KMS-11 (cell line): ENCODE data around the gene GTF2IRD1.
"Not testable (repeated sequence)": the region's sequence is repeated elsewhere in the genome, so short reads cannot be mapped to it uniquely, and the experiment has no call there.

Experiments
- H2AFZ ChIP-seq: fragments of 200-600 bp; sonication (generic); 2 replicates; pipeline ENCODE4 v1.6.1; 2016; ENCODE audit warnings: antibody characterized with exemption, mixed run types, low read depth
- H3K27ac ChIP-seq: fragments of 200-600 bp; sonication (generic); 2 replicates; pipeline ENCODE4 v1.6.1; 2016; ENCODE audit warnings: mild to moderate bottlenecking, mixed run types
- H3K27me3 ChIP-seq: fragments of 200-600 bp; sonication (generic); 2 replicates; pipeline ENCODE4 v1.6.1; 2017; ENCODE audit warnings: mild to moderate bottlenecking, low read depth, mixed run types, moderate library complexity; ENCODE audit not compliant: insufficient read depth
- H3K36me3 ChIP-seq: fragments of 200-600 bp; sonication (generic); 2 replicates; pipeline ENCODE4 v1.6.1; 2017; ENCODE audit warnings: mild to moderate bottlenecking, mixed run types; ENCODE audit not compliant: insufficient read depth
- H3K4me1 ChIP-seq: fragments of 200-600 bp; sonication (generic); 2 replicates; pipeline ENCODE4 v1.6.1; 2016; ENCODE audit warnings: mild to moderate bottlenecking, low read depth, mixed run types; ENCODE audit not compliant: poor library complexity, severe bottlenecking
- H3K4me2 ChIP-seq: fragments of 200-600 bp; sonication (generic); 2 replicates; pipeline ENCODE4 v1.7.0; 2016; ENCODE audit warnings: mild to moderate bottlenecking, mixed run types
- H3K4me3 ChIP-seq: fragments of 200-600 bp; sonication (generic); IDR thresholded peaks from 2 replicates; pipeline ENCODE4 v1.6.1; 2017; ENCODE audit warnings: low read depth, low read length, mixed read lengths; ENCODE audit not compliant: insufficient read depth
- H3K79me2 ChIP-seq: fragments of 200-600 bp; sonication (generic); 2 replicates; pipeline ENCODE4 v1.6.1; 2016; ENCODE audit warnings: low read depth, mixed run types; ENCODE audit not compliant: insufficient read depth
- H3K9ac ChIP-seq: fragments of 200-600 bp; sonication (generic); 2 replicates; pipeline ENCODE4 v1.6.1; 2016; ENCODE audit warnings: mild to moderate bottlenecking, mixed run types
- H4K20me1 ChIP-seq: fragments of 200-600 bp; sonication (generic); 2 replicates; pipeline ENCODE4 v1.6.1; 2016; ENCODE audit warnings: mild to moderate bottlenecking, mixed run types; ENCODE audit not compliant: insufficient read depth
- CTCF ChIP-seq: fragments of 200-600 bp; sonication (generic); conservative IDR thresholded peaks from 2 replicates; pipeline ENCODE4 v1.6.1; 2017; ENCODE audit warnings: low read depth, mild to moderate bottlenecking, antibody characterized with exemption, low read length, moderate library complexity, mixed read lengths

The GTF2IRD1 gene

GRCh38 chr7:74482629-74483401, 29.1 kb downstream of the GTF2IRD1 start:
- H3K4me1 ChIP-seq = no peaks in the 10 kb centered on the region
- H3K4me3 ChIP-seq = no peak overlapping the region
- no peaks in the 10 kb centered on the region for H4K20me1 ChIP-seq
- H3K4me2 ChIP-seq = no peak overlapping the region
- H3K27me3 ChIP-seq = no peaks in the 10 kb centered on the region
- no peak for TF ChIP-seq CTCF
- no peaks in the 10 kb centered on the region for H3K36me3 ChIP-seq
- no peaks in the 10 kb centered on the region for H3K79me2 ChIP-seq
- H3K9ac ChIP-seq = no peak overlapping the region
- H3K27ac ChIP-seq = no peak overlapping the region
- no peak overlapping the region for H2AFZ ChIP-seq

- no peaks in the 10 kb centered on the region for H3K27me3 ChIP-seq
- H3K36me3 ChIP-seq = no peaks in the 10 kb centered on the region
- H3K79me2 ChIP-seq = no peaks in the 10 kb centered on the region
- H3K9ac ChIP-seq = no peak overlapping the region
- no peak overlapping the region for H3K4me3 ChIP-seq
- H3K27ac ChIP-seq = no peak overlapping the region
- no peak for TF ChIP-seq CTCF
- H3K4me1 ChIP-seq = no peaks in the 10 kb centered on the region
- no peak overlapping the region for H2AFZ ChIP-seq
- no peak overlapping the region for H3K4me2 ChIP-seq
- H4K20me1 ChIP-seq = no peaks in the 10 kb centered on the region
Observed at GRCh38 chr7:74483402-74484336, 30.0 kb downstream of the GTF2IRD1 start.

- Histone ChIP-seq H3K36me3 (no peaks in the 10 kb centered on the region), H3K4me3 (no peak overlapping the region), H3K4me2 (no peak overlapping the region), H3K27ac (no peak overlapping the region), H3K27me3 (no peaks in the 10 kb centered on the region), H2AFZ (no peak overlapping the region), H3K4me1 (no peaks in the 10 kb centered on the region), H4K20me1 (no peaks in the 10 kb centered on the region), H3K79me2 (no peaks in the 10 kb centered on the region), H3K9ac (no peak overlapping the region)
- TF ChIP-seq CTCF = no peak
Observed at GRCh38 chr7:74485611-74486010, 31.9 kb downstream of the GTF2IRD1 start.

- H3K4me1 ChIP-seq, H4K20me1 ChIP-seq, H3K4me3 ChIP-seq, H2AFZ ChIP-seq, H3K27ac ChIP-seq, H3K27me3 ChIP-seq, H3K4me2 ChIP-seq, H3K9ac ChIP-seq, H3K79me2 ChIP-seq, H3K36me3 ChIP-seq: not testable (repeated sequence)
Observed at GRCh38 chr7:74488518-74489030, 34.9 kb downstream of the GTF2IRD1 start.
